ENCODE data around the gene ADK. TPM values are rescaled to one million over a fixed set of nuclear protein-coding genes. Genes with fewer than 3 reads are reported as not detected.
"Not testable (repeated sequence)": the region's sequence is repeated elsewhere in the genome, so short reads cannot be mapped to it uniquely, and the experiment has no call there.

Gene ADK
- total RNA-seq, 1 donor from 2014 or later, result 13.1 TPM

GRCh38 chr10:74485283-74485682 is 334.3 kb downstream of the ADK start:
- Mint-ChIP-seq H3K4me1 (ENCODE audit: unreplicated experiment) (no peaks in the 10 kb centered on the region), H3K27me3 (ENCODE audit: unreplicated experiment) (no peaks in the 10 kb centered on the region), H3K27ac (ENCODE audit: unreplicated experiment) (no peak overlapping the region), H3K9me3 (ENCODE audit: unreplicated experiment) (peaks cover 13% of the 10 kb centered on the region), H3K36me3 (ENCODE audit: low read depth, unreplicated experiment) (peaks cover 13% of the 10 kb centered on the region), H3K4me3 (ENCODE audit: unreplicated experiment) (no peak overlapping the region)
- TF ChIP-seq CTCF (IDR thresholded peaks at IDR 0.05; ENCODE audit: unreplicated experiment), result no peak
- DNase-seq (ENCODE audit: low spot score), result no peak

GRCh38 chr10:74486659-74487058 is 335.6 kb downstream of the ADK start:
- Mint-ChIP-seq H3K4me3 (ENCODE audit: unreplicated experiment) (no peak overlapping the region), H3K4me1 (ENCODE audit: unreplicated experiment) (no peaks in the 10 kb centered on the region), H3K9me3 (ENCODE audit: unreplicated experiment) (peaks cover 13% of the 10 kb centered on the region), H3K27ac (ENCODE audit: unreplicated experiment) (no peak overlapping the region), H3K36me3 (ENCODE audit: low read depth, unreplicated experiment) (peaks cover 13% of the 10 kb centered on the region), H3K27me3 (ENCODE audit: unreplicated experiment) (no peaks in the 10 kb centered on the region)
- TF ChIP-seq CTCF (IDR thresholded peaks at IDR 0.05; ENCODE audit: unreplicated experiment), result no peak
- no peak for DNase-seq (ENCODE audit: low spot score)

GRCh38 chr10:74488907-74489306 is 337.9 kb downstream of the ADK start:
- no peaks in the 10 kb centered on the region for H3K27me3 Mint-ChIP-seq (ENCODE audit: unreplicated experiment)
- no peak overlapping the region for H3K4me3 Mint-ChIP-seq (ENCODE audit: unreplicated experiment)
- no peak overlapping the region for H3K27ac Mint-ChIP-seq (ENCODE audit: unreplicated experiment)
- no peak for TF ChIP-seq CTCF (IDR thresholded peaks at IDR 0.05; ENCODE audit: unreplicated experiment)
- H3K36me3 Mint-ChIP-seq (ENCODE audit: low read depth, unreplicated experiment), result no peaks in the 10 kb centered on the region
- no peak for DNase-seq (ENCODE audit: low spot score)
- H3K9me3 Mint-ChIP-seq (ENCODE audit: unreplicated experiment), result no peaks in the 10 kb centered on the region
- H3K4me1 Mint-ChIP-seq (ENCODE audit: unreplicated experiment), result no peaks in the 10 kb centered on the region

- Mint-ChIP-seq H3K4me3 (ENCODE audit: unreplicated experiment) (no peak overlapping the region), H3K4me1 (ENCODE audit: unreplicated experiment) (no peaks in the 10 kb centered on the region), H3K27ac (ENCODE audit: unreplicated experiment) (no peak overlapping the region)
Measured at GRCh38 chr10:74490551-74490950, 339.5 kb downstream of the ADK start.

GRCh38 chr10:74491014-74491413 is 340.0 kb downstream of the ADK start:
- no peak overlapping the region for H3K27ac Mint-ChIP-seq (ENCODE audit: unreplicated experiment)
- DNase-seq (ENCODE audit: low spot score), result no peak
- H3K9me3 Mint-ChIP-seq (ENCODE audit: unreplicated experiment), result no peaks in the 10 kb centered on the region
- no peaks in the 10 kb centered on the region for H3K4me1 Mint-ChIP-seq (ENCODE audit: unreplicated experiment)
- no peak overlapping the region for H3K4me3 Mint-ChIP-seq (ENCODE audit: unreplicated experiment)
- no peak for TF ChIP-seq CTCF (IDR thresholded peaks at IDR 0.05; ENCODE audit: unreplicated experiment)
- no peaks in the 10 kb centered on the region for H3K27me3 Mint-ChIP-seq (ENCODE audit: unreplicated experiment)
- H3K36me3 Mint-ChIP-seq (ENCODE audit: low read depth, unreplicated experiment), result no peaks in the 10 kb centered on the region

More at GRCh38 chr10:74490551-74490950, 339.5 kb downstream of the ADK start:
- no peaks in the 10 kb centered on the region for H3K27me3 Mint-ChIP-seq (ENCODE audit: unreplicated experiment)
- TF ChIP-seq CTCF (IDR thresholded peaks at IDR 0.05; ENCODE audit: unreplicated experiment), result no peak
- no peaks in the 10 kb centered on the region for H3K36me3 Mint-ChIP-seq (ENCODE audit: low read depth, unreplicated experiment)
- DNase-seq (ENCODE audit: low spot score), result no peak
- H3K9me3 Mint-ChIP-seq (ENCODE audit: unreplicated experiment), result no peaks in the 10 kb centered on the region

GRCh38 chr10:74496276-74496675 is 345.3 kb downstream of the ADK start:
- not testable (repeated sequence) for DNase-seq (ENCODE audit: low spot score); H3K4me1 Mint-ChIP-seq (ENCODE audit: unreplicated experiment); H3K9me3 Mint-ChIP-seq (ENCODE audit: unreplicated experiment); H3K27me3 Mint-ChIP-seq (ENCODE audit: unreplicated experiment); H3K27ac Mint-ChIP-seq (ENCODE audit: unreplicated experiment); H3K36me3 Mint-ChIP-seq (ENCODE audit: low read depth, unreplicated experiment); H3K4me3 Mint-ChIP-seq (ENCODE audit: unreplicated experiment)

GRCh38 chr10:74498664-74499063 is 347.6 kb downstream of the ADK start:
- not testable (repeated sequence) for H3K36me3 Mint-ChIP-seq (ENCODE audit: low read depth, unreplicated experiment); H3K4me3 Mint-ChIP-seq (ENCODE audit: unreplicated experiment); H3K27ac Mint-ChIP-seq (ENCODE audit: unreplicated experiment); H3K4me1 Mint-ChIP-seq (ENCODE audit: unreplicated experiment); DNase-seq (ENCODE audit: low spot score); H3K9me3 Mint-ChIP-seq (ENCODE audit: unreplicated experiment); H3K27me3 Mint-ChIP-seq (ENCODE audit: unreplicated experiment)

Data from endothelial cell (in vitro differentiated cells).